ENCODE results near the gene RTTN. TPM values are rescaled to one million over a fixed set of nuclear protein-coding genes. Genes with fewer than 3 reads are reported as not detected.

Gene RTTN
- total RNA-seq, 1 donor from 2014 or later: 25.6 TPM

DNA sequence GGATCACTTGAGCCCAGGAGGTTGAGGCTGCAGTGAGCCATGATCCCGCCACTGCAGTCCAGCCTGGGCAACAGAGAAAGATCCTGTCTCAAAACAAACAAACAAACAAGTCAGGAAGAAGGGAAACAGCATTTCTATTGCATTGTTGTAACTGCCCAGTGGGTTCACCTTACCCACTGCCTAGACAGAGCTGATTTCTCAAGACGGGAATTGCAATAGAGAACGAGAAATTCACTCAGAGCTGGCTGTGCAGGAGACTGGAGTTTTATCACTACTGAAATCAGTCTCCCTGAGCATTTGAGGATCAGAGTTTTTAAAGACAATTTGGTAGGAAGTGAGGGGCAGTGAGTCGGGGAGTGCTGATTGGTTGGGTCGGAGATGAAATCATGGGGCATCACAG, 24.2 kb upstream of the RTTN start:
- Mint-ChIP-seq H3K4me1 (no peaks in the 10 kb centered on the region), H3K27me3 (ENCODE audit: low read depth) (peaks cover 1% of the 10 kb centered on the region), H3K9me3 (peaks cover 33% of the 10 kb centered on the region), H3K4me3 (no peak overlapping the region), H3K27ac (no peak overlapping the region), H3K36me3 (no peaks in the 10 kb centered on the region)
- TF ChIP-seq, protein P1, sequence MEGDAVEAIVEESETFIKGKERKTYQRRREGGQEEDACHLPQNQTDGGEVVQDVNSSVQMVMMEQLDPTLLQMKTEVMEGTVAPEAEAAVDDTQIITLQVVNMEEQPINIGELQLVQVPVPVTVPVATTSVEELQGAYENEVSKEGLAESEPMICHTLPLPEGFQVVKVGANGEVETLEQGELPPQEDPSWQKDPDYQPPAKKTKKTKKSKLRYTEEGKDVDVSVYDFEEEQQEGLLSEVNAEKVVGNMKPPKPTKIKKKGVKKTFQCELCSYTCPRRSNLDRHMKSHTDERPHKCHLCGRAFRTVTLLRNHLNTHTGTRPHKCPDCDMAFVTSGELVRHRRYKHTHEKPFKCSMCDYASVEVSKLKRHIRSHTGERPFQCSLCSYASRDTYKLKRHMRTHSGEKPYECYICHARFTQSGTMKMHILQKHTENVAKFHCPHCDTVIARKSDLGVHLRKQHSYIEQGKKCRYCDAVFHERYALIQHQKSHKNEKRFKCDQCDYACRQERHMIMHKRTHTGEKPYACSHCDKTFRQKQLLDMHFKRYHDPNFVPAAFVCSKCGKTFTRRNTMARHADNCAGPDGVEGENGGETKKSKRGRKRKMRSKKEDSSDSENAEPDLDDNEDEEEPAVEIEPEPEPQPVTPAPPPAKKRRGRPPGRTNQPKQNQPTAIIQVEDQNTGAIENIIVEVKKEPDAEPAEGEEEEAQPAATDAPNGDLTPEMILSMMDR (IDR thresholded peaks at IDR 0.05; ENCODE audit: unreplicated experiment): no peak
- DNase-seq (ENCODE audit: low spot score in 2 of 2, unreplicated experiment in 2 of 2): no peak

DNA sequence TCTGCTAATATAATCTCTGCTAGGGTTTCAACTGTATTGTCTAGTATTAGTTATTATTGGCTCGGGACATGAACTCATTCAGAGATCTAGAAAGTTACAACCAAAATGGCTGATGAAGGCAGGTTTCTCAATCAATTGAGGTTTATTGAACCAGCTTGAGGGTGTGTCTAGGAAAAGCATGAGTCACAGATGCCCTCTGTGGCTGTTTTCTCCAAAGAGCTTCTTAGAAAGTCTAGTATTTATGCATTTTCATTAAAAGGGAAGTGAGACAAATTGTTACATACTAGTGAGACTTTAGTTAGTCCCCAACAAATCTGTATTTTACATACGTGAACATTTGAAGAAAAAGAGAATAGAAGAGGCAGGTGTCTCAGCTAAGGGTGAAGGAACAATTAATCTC, 23.0 kb upstream of the RTTN start:
- Mint-ChIP-seq H3K27ac (no peak overlapping the region), H3K9me3 (peaks cover 33% of the 10 kb centered on the region), H3K27me3 (ENCODE audit: low read depth) (peaks cover 11% of the 10 kb centered on the region), H3K4me3 (no peak overlapping the region), H3K4me1 (no peaks in the 10 kb centered on the region), H3K36me3 (no peaks in the 10 kb centered on the region)
- TF ChIP-seq, protein P1 (IDR thresholded peaks at IDR 0.05; ENCODE audit: unreplicated experiment): no peak
- no peak for DNase-seq (ENCODE audit: low spot score in 2 of 2, unreplicated experiment in 2 of 2)

GRCh38 chr18:70227438-70227837, 22.0 kb upstream of the RTTN start:
- DNase-seq (ENCODE audit: low spot score in 2 of 2, unreplicated experiment in 2 of 2): no peak
- peaks cover 33% of the 10 kb centered on the region for H3K9me3 Mint-ChIP-seq
- H3K27ac Mint-ChIP-seq: no peak overlapping the region
- TF ChIP-seq, protein P1 (IDR thresholded peaks at IDR 0.05; ENCODE audit: unreplicated experiment): no peak
- H3K4me3 Mint-ChIP-seq: no peak overlapping the region
- no peaks in the 10 kb centered on the region for H3K4me1 Mint-ChIP-seq
- H3K36me3 Mint-ChIP-seq: no peaks in the 10 kb centered on the region
- peaks cover 22% of the 10 kb centered on the region for H3K27me3 Mint-ChIP-seq (ENCODE audit: low read depth)

DNA sequence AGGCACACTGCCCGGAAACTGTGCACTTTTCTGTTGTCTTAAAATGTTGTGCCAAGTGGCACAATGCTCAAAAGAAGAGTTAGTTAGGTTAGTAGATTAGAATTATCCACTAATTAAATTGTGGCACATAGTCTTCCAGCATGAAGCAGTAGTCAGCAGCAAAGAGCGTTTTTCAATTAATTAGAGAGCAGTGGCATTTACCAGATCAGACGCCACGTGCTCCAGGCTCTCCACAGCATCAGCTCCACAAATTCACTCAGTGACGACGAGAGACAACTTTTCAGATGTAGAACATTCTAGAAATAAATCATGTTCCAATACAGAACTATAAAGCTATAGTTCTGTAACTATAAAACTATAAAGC, 16.4 kb upstream of the RTTN start:
- Mint-ChIP-seq H3K4me1 (no peaks in the 10 kb centered on the region), H3K9me3 (peaks cover 5% of the 10 kb centered on the region), H3K4me3 (no peak overlapping the region), H3K27me3 (ENCODE audit: low read depth) (peaks cover 46% of the 10 kb centered on the region), H3K27ac (no peak overlapping the region), H3K36me3 (no peaks in the 10 kb centered on the region)
- DNase-seq (ENCODE audit: low spot score in 2 of 2, unreplicated experiment in 2 of 2): no peak
- TF ChIP-seq, protein P1 (IDR thresholded peaks at IDR 0.05; ENCODE audit: unreplicated experiment): no peak

DNA sequence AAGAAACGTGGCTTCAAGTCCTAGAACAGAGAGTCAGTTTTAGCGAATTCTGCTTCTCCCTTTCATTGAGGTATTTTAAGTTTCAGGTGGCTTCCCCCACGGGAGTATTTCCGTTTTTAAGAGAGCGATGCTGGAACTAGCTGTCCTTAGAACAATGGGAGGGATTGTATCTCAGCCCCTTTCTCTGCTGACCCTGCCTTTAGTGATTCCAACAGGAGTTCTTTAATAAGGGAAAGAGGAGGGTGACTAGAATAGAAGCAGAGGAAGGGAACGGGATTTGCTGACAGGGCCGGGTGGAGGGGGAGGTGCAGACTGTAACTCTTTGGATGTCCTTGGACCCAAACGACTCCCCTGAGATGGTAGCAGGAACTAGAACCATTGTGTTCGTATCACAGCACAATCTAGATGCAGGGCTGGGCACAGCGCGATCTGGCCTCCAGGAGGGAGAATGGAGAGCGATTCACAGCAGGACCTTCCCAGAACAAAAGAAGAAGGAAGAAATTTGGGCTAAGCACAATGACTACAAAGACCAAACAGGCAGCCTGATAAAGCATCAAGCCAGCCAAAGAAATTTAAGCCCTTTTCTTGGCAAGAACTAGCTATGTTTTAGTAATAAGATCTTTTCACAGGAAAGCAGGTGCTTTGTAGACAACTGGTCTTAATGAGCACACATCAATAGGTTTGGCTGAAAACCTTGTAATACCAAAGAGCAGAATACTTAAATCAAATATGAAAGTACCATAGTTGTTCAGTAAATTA, 15.8 kb upstream of the RTTN start:
- TF ChIP-seq, protein P1 (IDR thresholded peaks at IDR 0.05; ENCODE audit: unreplicated experiment): no peak
- DNase-seq (ENCODE audit: low spot score in 2 of 2, unreplicated experiment in 2 of 2): no peak

More for the DNA sequence above, 15.8 kb upstream of the RTTN start:
- Mint-ChIP-seq H3K9me3 (no peaks in the 10 kb centered on the region), H3K27me3 (ENCODE audit: low read depth) (peaks cover 46% of the 10 kb centered on the region), H3K36me3 (no peaks in the 10 kb centered on the region), H3K27ac (no peak overlapping the region), H3K4me1 (no peaks in the 10 kb centered on the region), H3K4me3 (no peak overlapping the region)

Measured in mesothelial cell of epicardium (in vitro differentiated cells).